Measurements from ENCODE around the gene R3HDM2. TPM values are rescaled to one million over a fixed set of nuclear protein-coding genes. Genes with fewer than 3 reads are reported as not detected.
A peak's percentile ranks its signal among the peaks of the same experiment; 100 is the strongest.

The R3HDM2 gene
- total RNA-seq, 4 donors from 2014 or later, result 21.7 to 37.6 (median 29.3) TPM

DNA sequence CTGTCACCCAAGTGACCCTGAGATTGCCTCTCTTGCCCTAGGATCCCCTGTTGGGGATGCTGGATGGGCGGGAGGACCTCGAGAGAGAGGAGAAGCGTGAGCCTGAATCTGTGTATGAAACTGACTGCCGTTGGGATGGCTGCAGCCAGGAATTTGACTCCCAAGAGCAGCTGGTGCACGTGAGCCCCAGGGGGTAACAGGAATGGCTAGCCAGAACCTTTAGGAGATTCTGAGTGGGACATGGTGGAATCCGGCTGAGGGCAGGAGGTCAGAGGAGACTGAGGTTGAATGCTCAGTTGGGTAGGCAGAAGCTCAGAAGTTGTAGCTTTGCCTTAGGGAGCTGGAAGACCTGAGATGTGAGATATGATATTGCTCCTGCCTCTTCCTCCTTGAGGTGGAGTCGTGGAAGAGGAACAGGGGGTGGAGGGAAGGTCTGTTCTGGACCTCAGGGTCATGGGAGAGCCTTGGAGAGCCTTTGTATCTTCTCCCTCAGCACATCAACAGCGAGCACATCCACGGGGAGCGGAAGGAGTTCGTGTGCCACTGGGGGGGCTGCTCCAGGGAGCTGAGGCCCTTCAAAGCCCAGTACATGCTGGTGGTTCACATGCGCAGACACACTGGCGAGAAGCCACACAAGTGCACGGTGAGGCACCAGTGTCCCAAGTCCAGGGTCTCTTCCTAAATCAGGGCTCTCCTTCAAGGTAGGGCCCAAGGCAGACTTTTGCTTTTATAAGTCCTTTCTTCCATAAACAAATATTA is 35.1 kb upstream of the R3HDM2 start:
- WGBS, 2 donors, result 78 to 83% methylated on average over 8 to 10 of the region's 14 CpGs
- Histone ChIP-seq H3K27ac (no peak overlapping the region), H3K27me3 (peaks cover 0 to 69% (median 0%) of the 10 kb centered on the region in 4 donors), H3K36me3 (no peaks in the 10 kb centered on the region), H3K4me1 (peaks cover 6 to 21% (median 13%) of the 10 kb centered on the region in 3 donors), H3K9me3 (no peaks in the 10 kb centered on the region), H3K4me3 (no peak overlapping the region)
- intact Hi-C loops (cut with DNase I), result no loop called here
- DNase-seq, result no peak
- TF ChIP-seq, protein P1, sequence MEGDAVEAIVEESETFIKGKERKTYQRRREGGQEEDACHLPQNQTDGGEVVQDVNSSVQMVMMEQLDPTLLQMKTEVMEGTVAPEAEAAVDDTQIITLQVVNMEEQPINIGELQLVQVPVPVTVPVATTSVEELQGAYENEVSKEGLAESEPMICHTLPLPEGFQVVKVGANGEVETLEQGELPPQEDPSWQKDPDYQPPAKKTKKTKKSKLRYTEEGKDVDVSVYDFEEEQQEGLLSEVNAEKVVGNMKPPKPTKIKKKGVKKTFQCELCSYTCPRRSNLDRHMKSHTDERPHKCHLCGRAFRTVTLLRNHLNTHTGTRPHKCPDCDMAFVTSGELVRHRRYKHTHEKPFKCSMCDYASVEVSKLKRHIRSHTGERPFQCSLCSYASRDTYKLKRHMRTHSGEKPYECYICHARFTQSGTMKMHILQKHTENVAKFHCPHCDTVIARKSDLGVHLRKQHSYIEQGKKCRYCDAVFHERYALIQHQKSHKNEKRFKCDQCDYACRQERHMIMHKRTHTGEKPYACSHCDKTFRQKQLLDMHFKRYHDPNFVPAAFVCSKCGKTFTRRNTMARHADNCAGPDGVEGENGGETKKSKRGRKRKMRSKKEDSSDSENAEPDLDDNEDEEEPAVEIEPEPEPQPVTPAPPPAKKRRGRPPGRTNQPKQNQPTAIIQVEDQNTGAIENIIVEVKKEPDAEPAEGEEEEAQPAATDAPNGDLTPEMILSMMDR (IDR thresholded peaks at IDR 0.05), result no peak
- TF ChIP-seq POLR2A (IDR thresholded peaks at IDR 0.05), result no peak

DNA sequence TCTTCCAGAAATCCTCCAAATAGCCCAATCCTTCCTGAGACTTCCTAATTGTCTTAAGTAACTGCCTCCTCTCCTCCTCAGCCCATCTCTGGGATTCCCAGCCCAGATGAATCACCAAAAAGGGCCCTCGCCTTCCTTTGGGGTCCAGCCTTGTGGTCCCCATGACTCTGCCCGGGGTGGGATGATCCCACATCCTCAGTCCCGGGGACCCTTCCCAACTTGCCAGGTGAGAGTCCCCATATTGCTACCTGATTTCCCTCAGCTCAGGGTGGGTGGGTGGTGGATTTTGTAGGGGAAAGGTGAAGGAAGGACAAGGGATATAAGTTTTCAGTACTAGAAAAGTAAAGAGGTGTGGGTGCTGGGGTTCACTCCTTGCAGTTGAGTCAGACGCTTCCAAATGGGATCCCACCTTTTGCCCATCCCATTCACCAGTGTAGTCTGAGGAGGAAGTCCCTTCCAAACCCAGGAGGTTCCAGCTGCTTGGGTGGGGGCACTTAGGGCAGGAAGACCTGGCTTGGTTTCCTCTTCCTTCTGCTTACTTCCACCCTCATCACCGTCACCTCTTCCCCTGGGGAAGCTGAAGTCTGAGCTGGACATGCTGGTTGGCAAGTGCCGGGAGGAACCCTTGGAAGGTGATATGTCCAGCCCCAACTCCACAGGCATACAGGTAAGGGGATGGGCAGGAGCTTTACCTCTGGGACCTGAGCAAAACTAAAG is 34.3 kb upstream of the R3HDM2 start:
- Histone ChIP-seq H3K4me3 (no peak overlapping the region), H3K4me1 (peaks cover 13 to 28% (median 21%) of the 10 kb centered on the region in 3 donors), H3K27me3 (peaks cover 0 to 69% (median 0%) of the 10 kb centered on the region in 4 donors), H3K27ac (no peak overlapping the region), H3K9me3 (no peaks in the 10 kb centered on the region), H3K36me3 (no peaks in the 10 kb centered on the region)
- DNase-seq, result no peak
- WGBS, 2 donors, result 83 to 84% methylated on average over 4 to 5 of the region's 6 CpGs
- intact Hi-C loops (cut with DNase I), result no loop called here
- no peak for TF ChIP-seq POLR2A (IDR thresholded peaks at IDR 0.05)
- TF ChIP-seq, protein P1 (IDR thresholded peaks at IDR 0.05), result no peak

DNA sequence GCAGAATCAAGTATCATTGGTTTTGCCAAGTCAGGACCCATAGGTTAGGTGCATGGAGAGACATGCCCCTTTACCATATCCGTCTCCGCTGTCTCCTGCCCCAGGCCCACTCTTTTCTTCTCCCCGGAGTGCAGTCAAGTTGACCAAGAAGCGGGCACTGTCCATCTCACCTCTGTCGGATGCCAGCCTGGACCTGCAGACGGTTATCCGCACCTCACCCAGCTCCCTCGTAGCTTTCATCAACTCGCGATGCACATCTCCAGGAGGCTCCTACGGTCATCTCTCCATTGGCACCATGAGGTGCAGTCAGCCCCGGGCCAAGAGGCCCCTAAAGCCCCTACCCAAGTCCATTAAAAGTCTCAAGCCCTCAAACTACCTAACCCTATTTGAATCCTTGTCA is 33.7 kb upstream of the R3HDM2 start:
- no peaks in the 10 kb centered on the region for H3K9me3 ChIP-seq
- 86 to 93% methylated on average over 12 of the region's 12 CpGs for WGBS, 2 donors
- no peak overlapping the region for H3K4me3 ChIP-seq
- no peak for TF ChIP-seq POLR2A (IDR thresholded peaks at IDR 0.05)
- TF ChIP-seq, protein P1 (IDR thresholded peaks at IDR 0.05), result no peak
- intact Hi-C loops (cut with DNase I), result no loop called here
- H3K36me3 ChIP-seq, result no peaks in the 10 kb centered on the region
- H3K27me3 ChIP-seq, result peaks cover 0 to 68% (median 0%) of the 10 kb centered on the region in 4 donors
- H3K27ac ChIP-seq, result no peak overlapping the region
- peaks cover 17 to 34% (median 27%) of the 10 kb centered on the region in 3 donors for H3K4me1 ChIP-seq
- DNase-seq, result no peak

DNA sequence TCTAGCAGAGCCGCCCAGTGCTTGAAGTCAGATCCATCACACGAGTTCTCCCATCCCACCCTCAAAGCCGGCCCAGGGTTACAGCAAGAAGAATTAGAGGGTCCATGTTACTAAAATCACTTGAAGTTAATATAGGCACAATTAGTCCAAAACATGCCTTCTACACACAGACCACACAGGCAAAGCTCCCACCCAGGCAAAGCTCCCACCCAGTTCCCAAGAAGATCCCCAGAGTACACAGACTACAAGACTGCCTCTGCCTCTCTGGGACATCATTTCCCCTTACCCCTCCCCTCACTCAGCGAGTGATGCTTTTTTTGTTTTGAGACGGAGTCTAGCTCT is 32.0 kb upstream of the R3HDM2 start:
- WGBS, 2 donors, result 13 to 47% methylated on average over 3 to 5 of the region's 5 CpGs
- Histone ChIP-seq H3K4me3 (peak overlapping the region in 2 of 4 donors; percentile 61 to 82), H3K9me3 (no peaks in the 10 kb centered on the region), H3K36me3 (no peaks in the 10 kb centered on the region), H3K4me1 (peaks cover 25 to 44% (median 33%) of the 10 kb centered on the region in 3 donors), H3K27ac (peak overlapping the region in 2 of 4 donors; percentile 88 to 90), H3K27me3 (peaks cover 0 to 52% (median 0%) of the 10 kb centered on the region in 4 donors)
- TF ChIP-seq, protein P1 (IDR thresholded peaks at IDR 0.05), result no peak
- TF ChIP-seq POLR2A (IDR thresholded peaks at IDR 0.05), result no peak
- intact Hi-C loops (cut with DNase I), result no loop called here
- DNase-seq, result no peak
